PC-9 (cell line): ENCODE measurements around the gene RPL31. TPM values are rescaled to one million over a fixed set of nuclear protein-coding genes. Genes with fewer than 3 reads are reported as not detected.

Source experiments
- BruUV-seq: library from RNA; stranded (reverse); fragments of 400-500 nt; replicated peaks from 2 replicates; lab custom pipeline; 2021; lab: Mats Ljungman, UMichigan
- CTCF ChIA-PET: fragments of 300-600 bp; sonication (Branson Sonifier 250); formaldehyde crosslinking; loops from one replicate; lab custom pipeline; 2022; ENCODE audit warnings: antibody characterized with exemption; lab: Charles Lee
- POLR2A ChIA-PET: fragments of 300-600 bp; sonication (Branson Sonifier 250); formaldehyde crosslinking; loops from one replicate; lab custom pipeline; 2022; ENCODE audit warnings: antibody characterized with exemption; ENCODE audit not compliant: unreplicated experiment; lab: Charles Lee
- DNase-seq, 2 experiments: peaks; one replicate each; pipeline versions ENCODE4 v3.0.0 to v3.0.0-alpha.2; 2015 to 2022; ENCODE audit warnings: mixed read lengths in 1 of 2
- H2AFZ ChIP-seq: fragments of 200-600 bp; sonication (generic); 2 replicates; pipeline ENCODE4 v1.8.1; 2017; ENCODE audit warnings: antibody characterized with exemption
- H3F3A ChIP-seq: fragments of 200-600 bp; sonication (generic); 2 replicates; pipeline ENCODE4 v1.8.1; 2017; ENCODE audit warnings: antibody characterized with exemption, mild to moderate bottlenecking, low read depth; ENCODE audit not compliant: insufficient read depth
- H3K27ac ChIP-seq: fragments of 200-600 bp; sonication (generic); 2 replicates; pipeline ENCODE4 v1.6.1; 2016; ENCODE audit warnings: mixed run types
- H3K27me3 ChIP-seq: fragments of 200-600 bp; sonication (generic); 2 replicates; pipeline ENCODE4 v1.6.1; 2016; ENCODE audit warnings: low read depth, mixed run types; ENCODE audit not compliant: insufficient read depth
- H3K36me3 ChIP-seq: fragments of 200-600 bp; sonication (generic); 2 replicates; pipeline ENCODE4 v1.6.1; 2016; ENCODE audit warnings: low read depth, mixed run types
- H3K4me1 ChIP-seq: fragments of 200-600 bp; sonication (generic); replicated peaks from 2 replicates; pipeline ENCODE4 v1.6.1; 2016; ENCODE audit warnings: mixed run types; ENCODE audit not compliant: insufficient read depth
- H3K4me2 ChIP-seq: fragments of 200-600 bp; sonication (generic); 2 replicates; pipeline ENCODE4 v1.6.1; 2017; ENCODE audit warnings: mixed run types
- H3K4me3 ChIP-seq: fragments of 200-600 bp; sonication (generic); 2 replicates; pipeline ENCODE4 v1.6.1; 2016; ENCODE audit warnings: mixed run types
- H3K79me2 ChIP-seq: fragments of 200-600 bp; sonication (generic); 2 replicates; pipeline ENCODE4 v1.6.1; 2017; ENCODE audit warnings: low read depth, mixed run types
- H3K9me2 ChIP-seq: fragments of 200-600 bp; sonication (generic); 2 replicates; pipeline ENCODE4 v1.8.1; 2017; ENCODE audit warnings: mild to moderate bottlenecking; ENCODE audit not compliant: insufficient read depth
- H3K9me3 ChIP-seq: fragments of 200-600 bp; sonication (generic); 2 replicates; pipeline ENCODE4 v1.8.1; 2016; ENCODE audit warnings: low read depth; ENCODE audit not compliant: insufficient read depth
- H4K20me1 ChIP-seq: fragments of 200-600 bp; sonication (generic); 2 replicates; pipeline ENCODE4 v1.8.1; 2017; ENCODE audit not compliant: insufficient read depth
- CTCF ChIP-seq: fragments of 200-600 bp; sonication (generic); conservative IDR thresholded peaks from 2 replicates; pipeline ENCODE4 v1.6.1; 2017; ENCODE audit warnings: mixed run types, antibody characterized with exemption, mild to moderate bottlenecking, moderate library complexity
- EZH2 ChIP-seq: fragments of 200-600 bp; sonication (generic); IDR thresholded peaks from 2 replicates; pipeline ENCODE4 v1.8.0; 2017; ENCODE audit warnings: antibody characterized with exemption, low read depth
- intact Hi-C: fragments of 100-400 bp; cut with micrococcal nuclease; formaldehyde crosslinking; loops from one replicate; pipeline ENCODE4 v1.10.0; 2022; ENCODE audit not compliant: unreplicated experiment
- total RNA-seq: library from RNA; stranded (reverse); gene quantifications from 2 replicates; pipeline ENCODE4 v1.2.3, GENCODE V29; 2021

RPL31 gene
- total RNA-seq, 1 experiment from 2014 or later: 1,251 TPM

- ChIA-PET POLR2A (interaction anchor here (0.6 to 0.7 kb wide), 3 partner anchors 11 to 420 kb away, joined by 4 to 9 read pairs (median 5); no protein-coding TSS in a partner anchor), CTCF (interaction anchor here (0.6 to 1.4 kb wide), 8 partner anchors 108 to 424 kb away, joined by 3 to 8 read pairs (median 3); no protein-coding TSS in a partner anchor)
- Histone ChIP-seq H3K36me3 (peaks cover 26% of the 10 kb centered on the region), H3K27ac (no peak overlapping the region; the same call in 1 of the 2 replicates), H3K27me3 (no peaks in the 10 kb centered on the region), H2AFZ (no peak overlapping the region), H3K4me2 (no peak overlapping the region), H3K4me3 (no peak overlapping the region), H3F3A (peaks cover 73% of the 10 kb centered on the region), H3K4me1 (no peaks in the 10 kb centered on the region), H3K79me2 (no peaks in the 10 kb centered on the region), H3K9me3 (no peaks in the 10 kb centered on the region), H3K9me2 (no peaks in the 10 kb centered on the region), H4K20me1 (peaks cover 34% of the 10 kb centered on the region)
- TF ChIP-seq CTCF: peak; percentile 91
- no peak for TF ChIP-seq EZH2
- peak; percentile 19 to 39 for DNase-seq
- no TSS peak for BruUV-seq
- intact Hi-C loops: loop anchor here (1.0 to 10.0 kb wide), 6 partner anchors 140 to 1432 kb away; no protein-coding TSS in a partner anchor
These were observed 10.7 kb downstream of the RPL31 start for GRCh38 chr2:101012706-101013181.

DNA sequence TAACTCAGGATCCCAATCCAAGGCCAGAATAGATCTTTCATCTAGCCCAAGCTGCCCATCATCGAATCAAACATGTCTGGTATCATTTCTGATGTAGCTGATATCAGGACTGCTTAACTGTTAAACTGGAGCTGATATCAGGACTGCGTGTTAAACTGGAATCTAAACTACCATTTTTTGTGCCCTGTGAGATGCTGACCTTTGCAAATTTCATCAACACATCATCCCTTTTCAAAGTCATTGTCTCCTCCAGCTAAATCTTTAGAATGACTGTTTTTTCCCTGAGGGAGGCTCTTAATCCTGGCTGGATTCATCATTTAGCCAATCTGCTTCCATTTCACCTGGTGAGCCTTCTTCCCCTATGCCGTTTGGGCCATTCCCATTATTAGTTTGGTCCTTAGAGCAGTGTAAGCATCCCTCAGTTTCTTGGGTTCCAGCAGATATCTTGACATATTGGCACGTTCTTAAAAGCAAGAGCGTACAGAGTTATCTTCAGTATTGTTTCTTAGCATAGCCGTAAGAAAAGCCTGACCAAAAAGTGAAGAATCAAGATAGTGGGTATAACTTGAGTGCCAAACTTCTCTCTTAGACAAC is 12.3 kb downstream of the RPL31 start:
- BruUV-seq: no TSS peak
- ChIA-PET POLR2A (interaction anchor here (0.7 kb wide), 1 partner anchor 235 kb away, joined by 9 read pairs; no protein-coding TSS in a partner anchor), CTCF (no interaction called here)

GRCh38 chr2:101017371-101017770 is 15.3 kb downstream of the RPL31 start:
- no peak for DNase-seq
- CTCF ChIA-PET: no interaction called here
- intact Hi-C loops: loop anchor here (10.0 kb wide), 2 partner anchors 817 to 1427 kb away; no protein-coding TSS in a partner anchor
- Histone ChIP-seq H3K9me3 (no peaks in the 10 kb centered on the region), H3K36me3 (peaks cover 59% of the 10 kb centered on the region), H3K27ac (no peak overlapping the region), H3F3A (peaks cover 48% of the 10 kb centered on the region), H3K79me2 (no peaks in the 10 kb centered on the region), H3K9me2 (no peaks in the 10 kb centered on the region), H2AFZ (no peak overlapping the region), H3K4me3 (no peak overlapping the region), H3K27me3 (no peaks in the 10 kb centered on the region), H4K20me1 (peaks cover 13% of the 10 kb centered on the region), H3K4me1 (no peaks in the 10 kb centered on the region), H3K4me2 (no peak overlapping the region)
- BruUV-seq: no TSS peak
- POLR2A ChIA-PET: no interaction called here
- TF ChIP-seq CTCF: no peak
- no peak for TF ChIP-seq EZH2

More for the DNA sequence above, 12.3 kb downstream of the RPL31 start:
- Histone ChIP-seq H3K27me3 (no peaks in the 10 kb centered on the region), H2AFZ (no peak overlapping the region), H3K9me3 (no peaks in the 10 kb centered on the region), H3K4me2 (no peak overlapping the region), H3K79me2 (no peaks in the 10 kb centered on the region), H3K27ac (no peak overlapping the region), H3K9me2 (no peaks in the 10 kb centered on the region), H3F3A (peaks cover 71% of the 10 kb centered on the region), H3K4me1 (no peaks in the 10 kb centered on the region), H3K4me3 (no peak overlapping the region), H4K20me1 (peaks cover 18% of the 10 kb centered on the region; the same call in 1 of the 2 replicates), H3K36me3 (peaks cover 42% of the 10 kb centered on the region)
- DNase-seq: no peak
- no peak for TF ChIP-seq EZH2
- TF ChIP-seq CTCF: no peak
- intact Hi-C loops: loop anchor here (5.0 to 10.0 kb wide), 3 partner anchors 407 to 1430 kb away; no protein-coding TSS in a partner anchor
